Neural cell (in vitro differentiated cells): ENCODE data around the gene LTK. TPM values are rescaled to one million over a fixed set of nuclear protein-coding genes. Genes with fewer than 3 reads are reported as not detected.

Source experiments
- H2AFZ ChIP-seq: fragments of 200-600, 300-800 bp; sonication (generic), shearing (Covaris generic); 2 replicates; pipeline ENCODE4 v1.6.0; 2014; ENCODE audit warnings: low read depth, mild to moderate bottlenecking, antibody characterized with exemption, low read length, moderate library complexity
- H3F3A ChIP-seq: fragments of 200-600 bp; shearing (Covaris generic); 2 replicates; pipeline ENCODE4 v1.6.1; 2016; ENCODE audit warnings: mild to moderate bottlenecking, moderate library complexity, mixed read lengths, antibody characterized with exemption, low read length; ENCODE audit not compliant: insufficient read depth, poor library complexity, severe bottlenecking
- H3K27ac ChIP-seq: fragments of 200-600, 300-800 bp; sonication (generic), shearing (Covaris generic); 2 replicates; pipeline ENCODE4 v1.5.1; 2014; ENCODE audit warnings: mild to moderate bottlenecking, low read length, moderate library complexity
- H3K27me3 ChIP-seq: fragments of 300-800, 200-600 bp; sonication (generic), shearing (Covaris generic); 2 replicates; pipeline ENCODE4 v1.6.0; 2014; ENCODE audit warnings: mild to moderate bottlenecking, low read depth, low read length, moderate library complexity; ENCODE audit not compliant: insufficient read depth
- H3K36me3 ChIP-seq: fragments of 300-800, 200-600 bp; sonication (generic), shearing (Covaris generic); 2 replicates; pipeline ENCODE4 v1.5.1; 2014; ENCODE audit warnings: mild to moderate bottlenecking, antibody characterized with exemption, low read length, moderate library complexity; ENCODE audit not compliant: insufficient read depth
- H3K4me2 ChIP-seq: fragments of 300-800, 200-600 bp; sonication (generic), shearing (Covaris generic); 2 replicates; pipeline ENCODE4 v1.6.0; 2014; ENCODE audit warnings: mild to moderate bottlenecking, low read length
- H3K4me3 ChIP-seq: fragments of 300-800, 200-600 bp; sonication (generic), shearing (Covaris generic); 2 replicates; pipeline ENCODE4 v1.5.1; 2014; ENCODE audit warnings: mild to moderate bottlenecking, low read length, moderate library complexity
- H3K79me2 ChIP-seq: fragments of 200-600 bp; shearing (Covaris generic); replicated peaks from 2 replicates; pipeline ENCODE4 v1.6.0; 2014; ENCODE audit warnings: mild to moderate bottlenecking, low read length, moderate library complexity; ENCODE audit not compliant: insufficient read depth
- H3K9ac ChIP-seq: fragments of 300-800, 200-600 bp; sonication (generic), shearing (Covaris generic); 2 replicates; pipeline ENCODE4 v1.6.1; 2016; ENCODE audit warnings: mild to moderate bottlenecking, low read length, mixed read lengths
- H3K9me2 ChIP-seq: fragments of 200-600 bp; shearing (Covaris generic); 2 replicates; pipeline ENCODE4 v1.6.1; 2016; ENCODE audit warnings: mild to moderate bottlenecking, low read length, mixed read lengths; ENCODE audit not compliant: insufficient read depth
- H3K9me3 ChIP-seq: fragments of 200-600, 300-800 bp; sonication (generic), shearing (Covaris generic); 2 replicates; pipeline ENCODE4 v1.6.1; 2016; ENCODE audit warnings: mild to moderate bottlenecking, mixed run types, low read length, moderate library complexity, mixed read lengths
- H4K20me1 ChIP-seq: fragments of 200-600 bp; shearing (Covaris generic); 2 replicates; pipeline ENCODE4 v1.6.1; 2016; ENCODE audit warnings: mild to moderate bottlenecking, mixed run types; ENCODE audit not compliant: insufficient read depth
- CTCF ChIP-seq: fragments of 450-650 bp; IDR thresholded peaks from 2 replicates; pipeline ENCODE4 v1.5.1; 2014; ENCODE audit warnings: antibody characterized with exemption, mild to moderate bottlenecking, moderate library complexity; ENCODE audit not compliant: poor library complexity, severe bottlenecking
- EP300 ChIP-seq: fragments of 450-650 bp; conservative IDR thresholded peaks from 2 replicates; pipeline ENCODE4 v1.6.1; 2014; ENCODE audit warnings: antibody characterized with exemption, mild to moderate bottlenecking, moderate library complexity; ENCODE audit not compliant: poor library complexity, severe bottlenecking
- EZH2 ChIP-seq: fragments of 200-600, 300-800 bp; shearing (Covaris generic), sonication (generic); IDR thresholded peaks from 2 replicates; pipeline ENCODE4 v1.6.1; 2014; ENCODE audit warnings: antibody characterized with exemption, low read length, borderline replicate concordance, mild to moderate bottlenecking; ENCODE audit not compliant: insufficient read depth, poor library complexity, severe bottlenecking
- MXI1 ChIP-seq: fragments of 450-650 bp; conservative IDR thresholded peaks from 2 replicates; pipeline ENCODE4 v1.6.1; 2014; ENCODE audit warnings: antibody characterized with exemption, mild to moderate bottlenecking; ENCODE audit not compliant: poor library complexity, severe bottlenecking
- POLR2AphosphoS5 ChIP-seq: IDR thresholded peaks from 2 replicates; pipeline ENCODE4 v1.6.1; 2012
- RAD21 ChIP-seq: fragments of 450-650 bp; conservative IDR thresholded peaks from 2 replicates; pipeline ENCODE4 v1.6.1; 2014; ENCODE audit warnings: antibody characterized with exemption, mild to moderate bottlenecking, moderate library complexity
- REST ChIP-seq: IDR thresholded peaks from 2 replicates; pipeline ENCODE4 v1.6.1; 2012; ENCODE audit warnings: borderline replicate concordance
- SMC3 ChIP-seq: fragments of 450-650 bp; conservative IDR thresholded peaks from 2 replicates; pipeline ENCODE4 v1.6.1; 2014; ENCODE audit warnings: antibody characterized with exemption, mild to moderate bottlenecking, moderate library complexity; ENCODE audit not compliant: poor library complexity
- TAF1 ChIP-seq: IDR thresholded peaks from 2 replicates; pipeline ENCODE4 v1.6.1; 2012; ENCODE audit warnings: low read depth
- polyA plus RNA-seq: library from polyadenylated mRNA; depleted of rRNA; stranded (reverse); fragments of >200 nt; gene quantifications from 2 replicates; pipeline ENCODE4 v1.2.3, GENCODE V29; 2014

LTK gene
- polyA plus RNA-seq, 1 donor from 2014 or later: 0.28 TPM

GRCh38 chr15:41557673-41558399, 44.2 kb upstream of the LTK start:
- Histone ChIP-seq H3F3A (peaks cover 7% of the 10 kb centered on the region), H3K4me3 (peak overlapping the region; percentile 79), H3K27ac (no peak overlapping the region), H3K9me3 (no peaks in the 10 kb centered on the region), H3K9ac (no peak overlapping the region), H3K36me3 (no peaks in the 10 kb centered on the region), H3K9me2 (no peaks in the 10 kb centered on the region), H3K79me2 (no peaks in the 10 kb centered on the region), H4K20me1 (no peaks in the 10 kb centered on the region), H3K27me3 (no peaks in the 10 kb centered on the region), H3K4me2 (no peak overlapping the region), H2AFZ (no peak overlapping the region)
- TF ChIP-seq EP300 (no peak), SMC3 (peak; percentile 88), REST (no peak), RAD21 (peak; percentile 86), CTCF (peak; percentile 91)

GRCh38 chr15:41556677-41557076, 43.0 kb upstream of the LTK start:
- peaks cover 7% of the 10 kb centered on the region for H3F3A ChIP-seq
- TF ChIP-seq EZH2 (no peak), CTCF (no peak), REST (no peak), RAD21 (no peak), MXI1 (no peak), SMC3 (no peak), TAF1 (no peak), POLR2AphosphoS5 (no peak), EP300 (no peak)

More at GRCh38 chr15:41556677-41557076, 43.0 kb upstream of the LTK start:
- H3K79me2 ChIP-seq: no peaks in the 10 kb centered on the region
- H2AFZ ChIP-seq: no peak overlapping the region
- no peaks in the 10 kb centered on the region for H3K9me3 ChIP-seq
- H3K36me3 ChIP-seq: no peaks in the 10 kb centered on the region
- H3K9ac ChIP-seq: no peak overlapping the region
- no peaks in the 10 kb centered on the region for H3K9me2 ChIP-seq
- H4K20me1 ChIP-seq: no peaks in the 10 kb centered on the region
- no peaks in the 10 kb centered on the region for H3K27me3 ChIP-seq
- H3K4me3 ChIP-seq: no peak overlapping the region
- H3K27ac ChIP-seq: no peak overlapping the region
- no peak overlapping the region for H3K4me2 ChIP-seq
